Ectodermal cell (in vitro differentiated cells): Measurements from ENCODE around the gene ZMPSTE24.
"Not testable (repeated sequence)": the region's sequence is repeated elsewhere in the genome, so short reads cannot be mapped to it uniquely, and the experiment has no call there.

Experiments
- H3K27ac ChIP-seq: 2 replicates; pipeline ENCODE4 v1.7.0; 2013; ENCODE audit warnings: mild to moderate bottlenecking, low read depth, low read length; ENCODE audit not compliant: insufficient read depth, poor library complexity, severe bottlenecking
- H3K27me3 ChIP-seq: 2 replicates; pipeline ENCODE4 v1.7.0; 2013; ENCODE audit warnings: mild to moderate bottlenecking, low read length; ENCODE audit not compliant: insufficient read depth, control insufficient read depth, poor library complexity, severe bottlenecking
- H3K36me3 ChIP-seq: one replicate; pipeline ENCODE4 v1.7.0; 2013; ENCODE audit warnings: low read length; ENCODE audit not compliant: control insufficient read depth, insufficient read depth
- H3K4me1 ChIP-seq: one replicate; pipeline ENCODE4 v1.7.0; 2013; ENCODE audit warnings: low read length; ENCODE audit not compliant: control insufficient read depth, insufficient read depth
- H3K4me3 ChIP-seq: 2 replicates; pipeline ENCODE4 v1.7.0; 2013; ENCODE audit warnings: low read depth, low read length, control low read depth; ENCODE audit not compliant: insufficient read depth
- H3K9me3 ChIP-seq: 2 replicates; pipeline ENCODE4 v1.7.0; 2013; ENCODE audit warnings: mild to moderate bottlenecking, low read length, moderate library complexity; ENCODE audit not compliant: control insufficient read depth
- WGBS, 2 experiments: methylation state at CpG; one replicate each; pipeline ENCODE4 v1.1.7; 2013; ENCODE audit warnings: missing lambda C conversion rate in 2 of 2; 5-methylcytosine and 5-hydroxymethylcytosine counted together

The ZMPSTE24 gene

DNA sequence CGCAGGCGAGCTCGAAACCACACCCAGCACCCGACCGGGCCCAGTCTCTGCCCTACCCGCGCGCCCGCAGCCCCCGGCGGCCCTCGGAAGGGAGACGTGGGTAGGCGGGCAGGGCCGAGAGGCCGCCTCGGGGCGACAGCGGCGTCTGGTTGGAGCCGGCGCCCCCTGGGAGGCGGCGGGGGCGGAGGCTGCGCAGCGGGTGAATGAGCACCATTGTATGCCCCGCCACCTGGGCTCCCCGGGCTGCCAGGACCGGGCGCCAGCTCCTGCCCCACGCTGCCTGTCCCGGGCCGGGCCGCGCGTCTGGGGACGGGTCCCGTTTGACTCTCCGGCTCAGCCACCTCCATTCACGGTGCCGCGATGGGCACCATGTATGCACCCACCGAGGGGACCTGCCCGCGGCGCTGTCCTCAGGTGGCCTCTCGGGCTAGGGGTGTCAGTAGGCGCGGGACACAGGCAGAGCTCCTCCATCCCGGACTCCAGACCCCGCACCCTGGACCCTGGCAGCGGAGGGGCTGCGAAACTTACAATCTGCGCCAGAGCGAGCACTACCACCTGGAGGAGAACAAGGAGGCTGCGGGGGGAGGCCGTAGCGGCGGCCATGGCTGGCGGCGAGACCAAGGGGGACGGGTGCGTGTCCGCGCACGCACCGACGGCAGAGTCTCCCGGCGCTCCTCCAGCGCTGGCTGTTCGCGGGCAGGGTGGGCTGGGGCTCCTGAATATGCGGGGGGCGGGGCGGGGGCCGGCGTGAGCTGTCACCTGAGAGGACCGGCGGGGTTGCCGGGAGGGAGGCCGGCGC, 58.8 kb downstream of the ZMPSTE24 start, which contains the start of gene COL9A2:
Gene COL9A2, minus strand, starts transcription at position 692 of the 799 bp plus-strand sequence. Its CDS starts 89 bp downstream, at position 603.
- no peak within 1 kb of the TSS for H3K27ac ChIP-seq
- H3K36me3 ChIP-seq, result no peaks in the 10 kb centered on the region
- peaks cover 19% of the 10 kb centered on the region for H3K4me1 ChIP-seq
- peak within 1 kb of the TSS; percentile 45 for H3K4me3 ChIP-seq
- H3K27me3 ChIP-seq, result peaks cover 39% of the 10 kb centered on the region
- H3K9me3 ChIP-seq, result no peaks in the 10 kb centered on the region
- 2% methylated on average over 84 of the region's 84 CpGs for WGBS, 2 experiments

GRCh38 chr1:40317394-40318074, 59.5 kb downstream of the ZMPSTE24 start:
- Histone ChIP-seq H3K27me3 (peaks cover 39% of the 10 kb centered on the region), H3K27ac (no peak overlapping the region), H3K4me1 (peaks cover 19% of the 10 kb centered on the region), H3K4me3 (peak overlapping the region; percentile 45), H3K36me3 (no peaks in the 10 kb centered on the region), H3K9me3 (no peaks in the 10 kb centered on the region)
- WGBS, 2 experiments, result 17 to 18% methylated on average over 21 of the region's 21 CpGs

- Histone ChIP-seq H3K4me3 (no peak overlapping the region), H3K27ac (no peak overlapping the region), H3K36me3 (no peaks in the 10 kb centered on the region), H3K27me3 (peaks cover 39% of the 10 kb centered on the region), H3K4me1 (peaks cover 16% of the 10 kb centered on the region), H3K9me3 (no peaks in the 10 kb centered on the region)
- 90 to 95% methylated on average over 4 of the region's 4 CpGs for WGBS, 2 experiments
Observed at GRCh38 chr1:40318476-40318875, 60.4 kb downstream of the ZMPSTE24 start.

DNA sequence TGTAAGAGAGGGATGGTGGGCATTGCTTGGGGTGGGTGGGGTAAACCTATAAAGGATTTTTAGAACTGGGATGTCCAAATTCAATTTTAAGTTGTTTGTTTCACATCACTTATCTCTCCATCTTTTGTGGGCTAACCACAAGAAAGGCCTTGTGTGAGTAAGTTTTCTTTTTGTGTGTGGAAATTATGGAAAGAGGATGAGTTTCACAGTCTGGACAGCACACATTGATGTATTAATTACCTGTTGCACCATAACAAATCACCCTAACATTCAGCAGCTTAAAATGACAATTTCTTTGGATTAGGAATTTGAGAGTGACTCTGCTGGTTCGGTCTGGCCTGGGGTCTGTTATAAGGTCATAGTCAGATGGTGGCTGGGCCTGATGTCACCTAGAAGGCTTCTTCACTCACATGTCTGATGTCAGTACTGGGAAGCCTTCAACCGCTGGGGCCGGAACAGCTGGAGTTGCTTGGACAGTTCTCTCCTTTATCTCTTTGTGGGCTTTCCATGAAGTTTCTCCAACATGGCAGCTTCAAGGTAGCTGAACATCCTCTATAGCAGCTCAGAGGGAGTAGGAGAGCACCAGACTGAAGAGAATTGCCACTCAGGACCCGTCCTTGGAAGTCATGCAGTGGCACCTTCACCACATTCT, 61.1 kb downstream of the ZMPSTE24 start:
- no peak overlapping the region for H3K27ac ChIP-seq
- WGBS, 2 experiments, result 88 to 92% methylated on average over 4 of the region's 4 CpGs
- peaks cover 39% of the 10 kb centered on the region for H3K27me3 ChIP-seq

DNA sequence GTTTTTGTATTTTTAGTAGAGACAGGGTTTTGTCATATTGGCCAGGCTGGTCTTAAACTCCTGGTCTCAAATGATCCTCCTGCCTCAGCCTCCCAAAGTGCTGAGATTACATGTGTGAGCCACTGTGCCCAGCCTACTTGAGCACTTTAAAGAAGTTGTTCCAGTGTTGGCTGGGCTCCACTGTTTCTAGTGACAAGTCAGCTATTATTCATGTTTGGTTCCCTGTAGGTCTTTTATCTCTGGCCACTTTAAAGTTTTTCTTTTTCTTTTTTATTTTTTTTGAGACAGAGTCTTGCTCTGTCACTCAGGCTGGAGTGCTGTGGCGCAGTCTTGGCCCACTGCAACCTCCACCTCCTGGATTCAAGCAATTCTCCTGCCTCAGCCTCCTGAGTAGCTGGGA, 73.4 kb downstream of the ZMPSTE24 start:
- 0% methylated on average over 1 of the region's 1 CpG for WGBS, 2 experiments
- not testable (repeated sequence) for H3K27me3 ChIP-seq, H3K27ac ChIP-seq, H3K4me3 ChIP-seq, H3K4me1 ChIP-seq, H3K36me3 ChIP-seq, H3K9me3 ChIP-seq

More for the DNA sequence above, 61.1 kb downstream of the ZMPSTE24 start:
- Histone ChIP-seq H3K4me3 (no peak overlapping the region), H3K36me3 (no peaks in the 10 kb centered on the region), H3K4me1 (peaks cover 10% of the 10 kb centered on the region), H3K9me3 (no peaks in the 10 kb centered on the region)

DNA sequence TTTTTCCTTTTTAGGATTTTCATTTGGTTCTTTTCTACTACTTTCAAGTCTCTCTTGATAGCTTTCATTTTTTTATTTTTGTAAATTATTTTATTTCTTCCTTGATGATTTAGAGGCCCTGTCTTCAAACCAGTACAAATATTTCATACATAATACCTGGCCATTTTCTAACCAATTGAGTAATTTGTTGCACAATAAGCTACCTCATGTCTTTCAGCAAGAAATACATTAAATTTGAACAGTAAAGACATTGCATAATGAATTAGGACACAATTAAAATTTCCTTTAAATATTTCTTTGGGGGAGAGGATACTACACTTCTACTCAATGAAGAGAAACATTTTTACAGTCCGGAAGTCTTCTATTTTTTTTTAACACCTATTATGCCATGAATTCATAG, 74.7 kb downstream of the ZMPSTE24 start:
- no peaks in the 10 kb centered on the region for H3K36me3 ChIP-seq
- H3K9me3 ChIP-seq, result no peaks in the 10 kb centered on the region
- no peak overlapping the region for H3K27ac ChIP-seq
- no peak overlapping the region for H3K4me3 ChIP-seq
- 89 to 96% methylated on average over 1 of the region's 1 CpG for WGBS, 2 experiments
- no peaks in the 10 kb centered on the region for H3K4me1 ChIP-seq
- no peaks in the 10 kb centered on the region for H3K27me3 ChIP-seq

DNA sequence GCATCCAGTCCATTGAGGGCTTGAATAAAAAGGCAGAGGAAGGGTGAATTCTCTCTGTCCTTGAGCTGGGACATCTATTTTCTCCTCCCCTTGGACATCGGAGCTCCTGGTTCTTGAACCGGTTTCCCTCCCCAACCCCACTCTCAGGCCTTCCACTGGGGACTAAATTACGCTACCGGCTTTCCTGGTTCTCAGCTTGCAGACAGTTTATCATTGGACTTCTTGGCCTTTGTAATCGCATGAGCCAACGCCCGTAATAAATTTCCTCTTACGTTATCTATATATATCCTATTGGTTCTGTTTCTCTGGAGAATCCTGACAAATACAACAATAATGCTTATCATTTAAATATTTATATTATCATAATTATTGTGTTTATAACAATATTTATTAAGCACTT, 79.4 kb downstream of the ZMPSTE24 start:
- Histone ChIP-seq H3K9me3 (no peaks in the 10 kb centered on the region), H3K27ac (no peak overlapping the region), H3K4me1 (no peaks in the 10 kb centered on the region), H3K27me3 (peaks cover 6% of the 10 kb centered on the region), H3K4me3 (no peak overlapping the region), H3K36me3 (no peaks in the 10 kb centered on the region)
- 96 to 97% methylated on average over 7 to 8 of the region's 8 CpGs for WGBS, 2 experiments

DNA sequence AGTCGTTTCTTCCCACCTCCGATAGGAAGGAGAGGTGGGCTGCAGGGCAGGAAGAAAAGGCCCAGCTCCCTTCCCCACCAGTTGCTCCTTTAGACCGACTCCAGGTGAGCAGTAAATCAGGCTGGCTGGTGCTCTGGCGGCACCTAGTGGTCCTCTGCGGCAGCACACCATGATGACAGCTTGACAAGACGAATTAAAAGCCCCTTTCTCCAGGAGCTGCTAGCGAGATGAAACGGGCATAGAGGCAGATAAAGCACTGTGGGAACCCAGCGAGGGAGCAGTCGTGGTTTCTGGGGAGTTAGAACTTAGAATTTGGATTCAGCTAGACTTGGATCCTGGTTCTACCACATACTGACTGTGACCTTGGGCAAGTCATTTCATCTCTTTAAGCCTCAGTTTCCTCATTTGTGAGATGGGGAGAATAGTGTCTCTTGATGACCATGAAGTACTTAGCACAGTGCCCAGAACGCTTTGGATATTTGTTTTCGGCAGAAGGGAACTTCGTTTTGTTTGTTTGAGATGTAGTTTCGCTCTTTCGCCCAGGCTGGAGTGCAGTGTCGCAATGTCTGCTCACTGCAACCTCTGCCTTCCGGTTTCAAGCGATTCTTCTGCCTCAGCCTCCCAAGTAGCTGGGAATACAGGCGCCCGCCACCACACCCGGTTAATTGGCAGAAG, 80.8 kb downstream of the ZMPSTE24 start:
- Histone ChIP-seq H3K27me3 (peaks cover 6% of the 10 kb centered on the region), H3K4me3 (no peak overlapping the region), H3K36me3 (no peaks in the 10 kb centered on the region), H3K9me3 (no peaks in the 10 kb centered on the region), H3K27ac (no peak overlapping the region), H3K4me1 (no peaks in the 10 kb centered on the region)
- WGBS, 2 experiments, result 45 to 46% methylated on average over 21 of the region's 21 CpGs

- no peaks in the 10 kb centered on the region for H3K36me3 ChIP-seq
- no peaks in the 10 kb centered on the region for H3K4me1 ChIP-seq
- H3K4me3 ChIP-seq, result no peak overlapping the region
- no peaks in the 10 kb centered on the region for H3K9me3 ChIP-seq
- WGBS, 2 experiments, result 73 to 78% methylated on average over 6 of the region's 6 CpGs
- no peak overlapping the region for H3K27ac ChIP-seq
- peaks cover 6% of the 10 kb centered on the region for H3K27me3 ChIP-seq
Observed at GRCh38 chr1:40339420-40340323, 81.6 kb downstream of the ZMPSTE24 start.
